ENCODE data around the gene GPR153.

DNA sequence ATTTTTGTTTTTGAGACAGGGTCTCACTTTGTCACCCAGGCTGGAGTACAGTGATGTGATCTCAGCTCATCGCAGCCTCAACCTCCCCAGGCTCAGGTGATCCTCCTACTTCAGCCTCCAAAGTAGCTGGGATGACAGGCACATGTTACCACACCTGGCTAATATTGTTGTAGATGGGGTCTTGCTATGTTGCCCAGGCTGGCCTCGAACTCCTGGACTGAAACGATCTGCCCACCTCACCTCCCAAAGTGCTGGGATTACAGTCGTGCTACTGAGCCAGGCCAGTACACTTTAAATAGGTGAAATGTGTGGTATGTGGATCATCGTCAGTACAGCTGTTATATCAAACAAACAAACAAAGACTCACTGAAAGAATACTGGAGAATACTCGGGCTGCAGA is 35.0 kb upstream of the GPR153 start:
- TF ChIP-seq, protein P1, sequence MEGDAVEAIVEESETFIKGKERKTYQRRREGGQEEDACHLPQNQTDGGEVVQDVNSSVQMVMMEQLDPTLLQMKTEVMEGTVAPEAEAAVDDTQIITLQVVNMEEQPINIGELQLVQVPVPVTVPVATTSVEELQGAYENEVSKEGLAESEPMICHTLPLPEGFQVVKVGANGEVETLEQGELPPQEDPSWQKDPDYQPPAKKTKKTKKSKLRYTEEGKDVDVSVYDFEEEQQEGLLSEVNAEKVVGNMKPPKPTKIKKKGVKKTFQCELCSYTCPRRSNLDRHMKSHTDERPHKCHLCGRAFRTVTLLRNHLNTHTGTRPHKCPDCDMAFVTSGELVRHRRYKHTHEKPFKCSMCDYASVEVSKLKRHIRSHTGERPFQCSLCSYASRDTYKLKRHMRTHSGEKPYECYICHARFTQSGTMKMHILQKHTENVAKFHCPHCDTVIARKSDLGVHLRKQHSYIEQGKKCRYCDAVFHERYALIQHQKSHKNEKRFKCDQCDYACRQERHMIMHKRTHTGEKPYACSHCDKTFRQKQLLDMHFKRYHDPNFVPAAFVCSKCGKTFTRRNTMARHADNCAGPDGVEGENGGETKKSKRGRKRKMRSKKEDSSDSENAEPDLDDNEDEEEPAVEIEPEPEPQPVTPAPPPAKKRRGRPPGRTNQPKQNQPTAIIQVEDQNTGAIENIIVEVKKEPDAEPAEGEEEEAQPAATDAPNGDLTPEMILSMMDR (IDR thresholded peaks at IDR 0.05), result no peak
- no peak for TF ChIP-seq EZH2 (IDR thresholded peaks at IDR 0.05)

All from neural progenitor cell (in vitro differentiated cells).